Measurements from ENCODE around the gene SETD3.

The SETD3 gene

GRCh38 chr14:99440278-99440677 is 40.4 kb downstream of the SETD3 start:
- POLR2A ChIA-PET, result no interaction called here
- H3K4me3 ChIP-seq (ENCODE audit: low read depth, low read length), result no peak overlapping the region
- no peak for TF ChIP-seq CTCF (IDR thresholded peaks at IDR 0.05; ENCODE audit: insufficient read depth, low read length, missing control alignments)
- CTCF ChIA-PET, result interaction anchor here (1.1 to 1.6 kb wide), 4 partner anchors 9 to 32 kb away, joined by 3 to 5 read pairs (median 4); no protein-coding TSS in a partner anchor
- no peak for DNase-seq (ENCODE audit: low read depth, low spot score)

- ChIA-PET CTCF (interaction anchor here (0.9 to 1.1 kb wide), 3 partner anchors 13 to 49 kb away, joined by 3 to 4 read pairs (median 4); no protein-coding TSS in a partner anchor), POLR2A (no interaction called here)
- no peak overlapping the region for H3K4me3 ChIP-seq (ENCODE audit: low read depth, low read length)
- DNase-seq (ENCODE audit: low read depth, low spot score), result no peak
- no peak for TF ChIP-seq CTCF (IDR thresholded peaks at IDR 0.05; ENCODE audit: insufficient read depth, low read length, missing control alignments)
These were observed 43.0 kb downstream of the SETD3 start for GRCh38 chr14:99437706-99438105.

GRCh38 chr14:99436247-99437180 is 44.1 kb downstream of the SETD3 start:
- POLR2A ChIA-PET, result no interaction called here
- peak; percentile 12 for DNase-seq (ENCODE audit: low read depth, low spot score)
- CTCF ChIA-PET, result interaction anchor here (0.7 to 1.5 kb wide), 4 partner anchors 20 to 386 kb away, joined by 3 to 6 read pairs (median 3); no protein-coding TSS in a partner anchor
- no peak for TF ChIP-seq CTCF (IDR thresholded peaks at IDR 0.05; ENCODE audit: insufficient read depth, low read length, missing control alignments)
- H3K4me3 ChIP-seq (ENCODE audit: low read depth, low read length), result no peak overlapping the region

GRCh38 chr14:99435327-99435726 is 45.3 kb downstream of the SETD3 start:
- DNase-seq (ENCODE audit: low read depth, low spot score), result no peak
- POLR2A ChIA-PET, result no interaction called here
- H3K4me3 ChIP-seq (ENCODE audit: low read depth, low read length), result no peak overlapping the region
- TF ChIP-seq CTCF (IDR thresholded peaks at IDR 0.05; ENCODE audit: insufficient read depth, low read length, missing control alignments), result no peak
- CTCF ChIA-PET, result interaction anchor here (0.6 to 1.5 kb wide), 5 partner anchors 10 to 387 kb away, joined by 3 to 6 read pairs (median 3); no protein-coding TSS in a partner anchor

- no peak for DNase-seq (ENCODE audit: low read depth, low spot score)
- TF ChIP-seq CTCF (IDR thresholded peaks at IDR 0.05; ENCODE audit: insufficient read depth, low read length, missing control alignments), result no peak
- POLR2A ChIA-PET, result no interaction called here
- no peak overlapping the region for H3K4me3 ChIP-seq (ENCODE audit: low read depth, low read length)
- CTCF ChIA-PET, result interaction anchor here (1.0 to 2.7 kb wide), 3 partner anchors 10 to 39 kb away, joined by 3 to 12 read pairs (median 3); no protein-coding TSS in a partner anchor
These were observed 48.2 kb downstream of the SETD3 start for GRCh38 chr14:99432485-99432884.

- H3K4me3 ChIP-seq (ENCODE audit: low read depth, low read length), result no peak overlapping the region
- no peak for TF ChIP-seq CTCF (IDR thresholded peaks at IDR 0.05; ENCODE audit: insufficient read depth, low read length, missing control alignments)
- POLR2A ChIA-PET, result no interaction called here
- DNase-seq (ENCODE audit: low read depth, low spot score), result no peak
- CTCF ChIA-PET, result interaction anchor here (1.0 to 2.7 kb wide), 3 partner anchors 9 to 39 kb away, joined by 3 to 12 read pairs (median 3); no protein-coding TSS in a partner anchor
These were observed 48.7 kb downstream of the SETD3 start for GRCh38 chr14:99431986-99432385.
